ENCODE data around the gene DDB1. TPM values are rescaled to one million over a fixed set of nuclear protein-coding genes. Genes with fewer than 3 reads are reported as not detected.

DDB1 gene
- total RNA-seq, 4 donors from 2014 or later, result 87.9 to 231 (median 155) TPM

- Histone ChIP-seq H3K4me3 (no peak overlapping the region), H3K27ac (no peak overlapping the region), H3K36me3 (no peaks in the 10 kb centered on the region), H3K27me3 (no peaks in the 10 kb centered on the region), H3K4me1 (no peaks in the 10 kb centered on the region), H3K9me3 (no peaks in the 10 kb centered on the region)
- intact Hi-C loops (cut with DNase I; ENCODE audit: low total_unique reads), result no loop called here
- DNase-seq, result no peak
- no peak for TF ChIP-seq POLR2A (IDR thresholded peaks at IDR 0.05)
- TF ChIP-seq CTCF (IDR thresholded peaks at IDR 0.05), result no peak
These were observed 62.4 kb downstream of the DDB1 start for GRCh38 chr11:61270354-61271076.

- no peak for DNase-seq
- intact Hi-C loops (cut with DNase I; ENCODE audit: low total_unique reads), result no loop called here
- Histone ChIP-seq H3K27me3 (no peaks in the 10 kb centered on the region), H3K4me3 (no peak overlapping the region), H3K4me1 (no peaks in the 10 kb centered on the region), H3K27ac (no peak overlapping the region), H3K9me3 (no peaks in the 10 kb centered on the region), H3K36me3 (no peaks in the 10 kb centered on the region)
- TF ChIP-seq CTCF (IDR thresholded peaks at IDR 0.05), result no peak
- no peak for TF ChIP-seq POLR2A (IDR thresholded peaks at IDR 0.05)
These were observed 64.2 kb downstream of the DDB1 start for GRCh38 chr11:61268588-61269250.

GRCh38 chr11:61267437-61267841, 65.5 kb downstream of the DDB1 start:
- intact Hi-C loops (cut with DNase I; ENCODE audit: low total_unique reads), result no loop called here
- no peaks in the 10 kb centered on the region for H3K9me3 ChIP-seq
- H3K27ac ChIP-seq, result no peak overlapping the region
- no peaks in the 10 kb centered on the region for H3K4me1 ChIP-seq
- no peaks in the 10 kb centered on the region for H3K27me3 ChIP-seq
- TF ChIP-seq CTCF (IDR thresholded peaks at IDR 0.05) (no peak), POLR2A (IDR thresholded peaks at IDR 0.05) (no peak)
- H3K4me3 ChIP-seq, result no peak overlapping the region
- no peaks in the 10 kb centered on the region for H3K36me3 ChIP-seq
- no peak for DNase-seq

- Histone ChIP-seq H3K27me3 (no peaks in the 10 kb centered on the region), H3K36me3 (no peaks in the 10 kb centered on the region), H3K27ac (no peak overlapping the region), H3K9me3 (no peaks in the 10 kb centered on the region), H3K4me1 (no peaks in the 10 kb centered on the region), H3K4me3 (no peak overlapping the region)
- no peak for DNase-seq
- TF ChIP-seq CTCF (IDR thresholded peaks at IDR 0.05), result no peak
- no peak for TF ChIP-seq POLR2A (IDR thresholded peaks at IDR 0.05)
- intact Hi-C loops (cut with DNase I; ENCODE audit: low total_unique reads), result no loop called here
These were observed 66.3 kb downstream of the DDB1 start for GRCh38 chr11:61266602-61267001.

- H3K4me3 ChIP-seq, result no peak overlapping the region
- no peaks in the 10 kb centered on the region for H3K4me1 ChIP-seq
- H3K9me3 ChIP-seq, result no peaks in the 10 kb centered on the region
- no peak overlapping the region for H3K27ac ChIP-seq
- DNase-seq, result no peak
- intact Hi-C loops (cut with DNase I; ENCODE audit: low total_unique reads), result no loop called here
- H3K36me3 ChIP-seq, result no peaks in the 10 kb centered on the region
- no peak for TF ChIP-seq POLR2A (IDR thresholded peaks at IDR 0.05)
- no peak for TF ChIP-seq CTCF (IDR thresholded peaks at IDR 0.05)
- H3K27me3 ChIP-seq, result no peaks in the 10 kb centered on the region
These were observed 67.5 kb downstream of the DDB1 start for GRCh38 chr11:61265357-61265756.
